GM12878 (cell line): ENCODE results near the gene LSM14B.

ENCODE experiments used
- CEBPZ ChIP-seq: fragments of 150-350 bp; IDR thresholded peaks from 2 replicates; pipeline ENCODE4 v1.6.1; 2016; ENCODE audit warnings: low read depth, low read length
- CTCF ChIP-seq, 3 experiments: IDR thresholded peaks in 2 of 3; conservative IDR thresholded peaks in 1 of 3; 2 replicates each; pipeline ENCODE4 v1.5.1; 2011; ENCODE audit warnings: low read depth in 3 of 3, low read length in 3 of 3, mild to moderate bottlenecking in 3 of 3, control low read depth in 2 of 3, moderate library complexity in 2 of 3, inconsistent platforms in 1 of 3, mixed read lengths in 1 of 3; ENCODE audit not compliant: control insufficient read depth in 2 of 3, insufficient read depth in 1 of 3; ENCODE audit errors: extremely low read depth in 1 of 3
- GABPA ChIP-seq: IDR thresholded peaks from 2 replicates; pipeline ENCODE4 v1.6.1; 2014; ENCODE audit warnings: antibody characterized with exemption, low read depth, mild to moderate bottlenecking, inconsistent platforms
- MYC ChIP-seq: IDR thresholded peaks from 2 replicates; pipeline ENCODE4 v1.6.1; 2011; ENCODE audit warnings: mild to moderate bottlenecking, low read length, moderate library complexity, inconsistent platforms; ENCODE audit not compliant: insufficient read depth, insufficient replicate concordance, insufficient read length, severe bottlenecking
- NKRF ChIP-seq: fragments of 450-650 bp; conservative IDR thresholded peaks from 2 replicates; pipeline ENCODE4 v1.6.1; 2017; ENCODE audit warnings: mild to moderate bottlenecking, moderate library complexity
- NR2C1 ChIP-seq: fragments of 450-650 bp; IDR thresholded peaks from 2 replicates; pipeline ENCODE4 v1.6.1; 2017; ENCODE audit warnings: antibody characterized with exemption, mild to moderate bottlenecking, moderate library complexity
- REST ChIP-seq: IDR thresholded peaks from 2 replicates; pipeline ENCODE4 v1.6.1; 2012; ENCODE audit warnings: mild to moderate bottlenecking, low read depth, low read length
- RFX5 ChIP-seq: IDR thresholded peaks from 2 replicates; pipeline ENCODE4 v1.6.1; 2011; ENCODE audit warnings: low read depth, low read length, improper control_type of control experiment

- TF ChIP-seq MYC (no peak), CTCF (IDR thresholded peaks at IDR 0.05 in 2 of 3, conservative IDR thresholded peaks at IDR 0.05 in 1 of 3; ENCODE audit: control insufficient read depth in 2 of 3, extremely low read depth in 1 of 3, insufficient read depth in 1 of 3, low read depth in 3 of 3, low read length in 3 of 3) (no peak), REST (no peak), NKRF (no peak), GABPA (no peak), NR2C1 (no peak), CEBPZ (no peak), RFX5 (no peak)
These were observed 36.3 kb downstream of the LSM14B start for GRCh38 chr20:62158541-62158940.
